Esophagus (tissue), 2 donors: ENCODE measurements around the gene C19orf85. TPM values are rescaled to one million over a fixed set of nuclear protein-coding genes. Genes with fewer than 3 reads are reported as not detected.

ENCODE experiments used
- H3K27ac ChIP-seq, 2 donors: one replicate each; pipeline ENCODE4 v1.5.1; 2013; ENCODE audit warnings: low read depth in 2 of 2, mild to moderate bottlenecking in 2 of 2, inconsistent platforms in 1 of 2, low read length in 1 of 2, moderate library complexity in 1 of 2
- H3K27me3 ChIP-seq, 2 donors: one replicate each; pipeline ENCODE4 v1.6.1; 2013; ENCODE audit warnings: low read length in 2 of 2, control low read depth in 1 of 2, mild to moderate bottlenecking in 1 of 2; ENCODE audit not compliant: insufficient read depth in 2 of 2, control insufficient read depth in 1 of 2
- H3K36me3 ChIP-seq, 2 donors: one replicate each; pipeline ENCODE4 v1.6.1; 2013; ENCODE audit warnings: low read length in 1 of 2; ENCODE audit not compliant: control insufficient read depth in 2 of 2, insufficient read depth in 2 of 2
- H3K4me1 ChIP-seq, 2 donors: one replicate each; pipeline ENCODE4 v1.6.1; 2013; ENCODE audit warnings: low read length in 1 of 2; ENCODE audit not compliant: control insufficient read depth in 2 of 2, insufficient read depth in 2 of 2
- H3K4me3 ChIP-seq, 2 donors: one replicate each; pipeline ENCODE4 v1.5.1; 2013; ENCODE audit warnings: low read length in 2 of 2, mild to moderate bottlenecking in 2 of 2, low read depth in 1 of 2, moderate library complexity in 1 of 2
- H3K9me3 ChIP-seq, 2 donors: one replicate each; pipeline ENCODE4 v1.6.1; 2013; ENCODE audit warnings: mild to moderate bottlenecking in 2 of 2, low read depth in 1 of 2, low read length in 1 of 2, moderate library complexity in 1 of 2; ENCODE audit not compliant: control insufficient read depth in 2 of 2, insufficient read depth in 1 of 2
- WGBS, 2 donors: extraction: QIAGEN DNeasy Blood & Tissue Kit; methylation state at CpG; one replicate each; pipeline ENCODE4 v1.1.7; 2013; 5-methylcytosine and 5-hydroxymethylcytosine counted together
- polyA plus RNA-seq, 2 donors: library from polyadenylated mRNA; stranded (reverse); fragments of 200-250 nt; gene quantifications; one replicate each; pipeline ENCODE4 v1.2.3, GENCODE V29; 2013
- donor health status: healthy with polysubstance abuse.
- donor health status: Bipolar disorder and iron deficiency.

Gene C19orf85
- polyA plus RNA-seq, 2 donors = 0.04 TPM; not detected in 1

DNA sequence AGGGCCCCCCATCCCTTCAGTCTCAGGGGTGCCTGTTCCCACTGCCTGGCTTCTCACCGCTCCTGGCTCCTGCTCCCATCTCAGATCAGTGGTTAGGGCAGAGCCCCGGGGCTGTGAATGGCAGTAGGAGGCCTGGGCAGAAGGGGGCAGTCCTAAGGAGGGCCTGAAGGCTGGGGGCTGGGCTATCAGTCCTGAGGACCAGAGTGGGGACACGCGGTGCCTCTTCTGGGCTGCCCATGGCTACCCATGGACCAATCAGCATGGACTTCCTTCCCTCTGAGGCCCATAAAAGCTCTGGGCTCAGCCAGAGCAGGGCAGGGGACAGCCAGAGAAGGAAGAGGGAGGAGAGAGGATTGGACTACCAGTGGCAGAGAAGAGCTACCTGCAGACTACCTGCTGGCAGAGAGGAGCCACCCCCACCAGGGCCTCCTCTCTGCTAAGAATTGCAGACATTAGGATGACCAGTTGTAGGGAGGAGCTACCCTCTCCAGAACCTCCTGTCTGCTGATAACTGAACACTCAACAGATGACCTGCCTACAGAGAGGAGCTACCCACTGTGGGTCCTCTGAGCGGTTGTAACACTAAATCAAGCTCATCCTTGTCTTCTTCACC, 44.8 kb downstream of the C19orf85 start:
- Histone ChIP-seq H3K4me1 (no peaks in the 10 kb centered on the region), H3K36me3 (no peaks in the 10 kb centered on the region), H3K27ac (no peak overlapping the region), H3K4me3 (no peak overlapping the region), H3K9me3 (no peaks in the 10 kb centered on the region), H3K27me3 (no peaks in the 10 kb centered on the region)
- WGBS, 2 donors = 79 to 83% methylated on average over 5 of the region's 5 CpGs

- no peaks in the 10 kb centered on the region for H3K27me3 ChIP-seq
- no peaks in the 10 kb centered on the region for H3K9me3 ChIP-seq
- no peaks in the 10 kb centered on the region for H3K4me1 ChIP-seq
- WGBS, 2 donors = 60 to 61% methylated on average over 5 of the region's 5 CpGs
- H3K27ac ChIP-seq = no peak overlapping the region
- H3K4me3 ChIP-seq = no peak overlapping the region
- no peaks in the 10 kb centered on the region for H3K36me3 ChIP-seq
Measured at GRCh38 chr19:55419103-55419502, 45.4 kb downstream of the C19orf85 start.

GRCh38 chr19:55418185-55418584, 46.4 kb downstream of the C19orf85 start:
- no peaks in the 10 kb centered on the region for H3K27me3 ChIP-seq
- H3K4me1 ChIP-seq = no peaks in the 10 kb centered on the region
- H3K36me3 ChIP-seq = no peaks in the 10 kb centered on the region
- H3K9me3 ChIP-seq = no peaks in the 10 kb centered on the region
- H3K27ac ChIP-seq = no peak overlapping the region
- no peak overlapping the region for H3K4me3 ChIP-seq
- WGBS, 2 donors = 15% methylated on average over 7 of the region's 7 CpGs

Other genes with a start within 250 kb of the C19orf85 start
- 1 to 10 TPM; 2.3 to 6.0 TPM for gene TMEM86B, start 236.0 kb downstream of the C19orf85 start, polyA plus RNA-seq
- gene PPP6R1, start 205.7 kb downstream of the C19orf85 start, polyA plus RNA-seq = 10 to 100 TPM; 29.8 to 30.6 TPM
- 10 to 100 TPM; 30.9 to 44.9 TPM for gene HSPBP1, start 184.6 kb downstream of the C19orf85 start, polyA plus RNA-seq
- gene BRSK1, start 180.8 kb downstream of the C19orf85 start, polyA plus RNA-seq = 1 to 10 TPM in 1 of 2 donors, under 1 TPM in 1; 0.96 to 1.0 TPM
- under 1 TPM in 1 of 2 donors, not detected in 1; 0.12 TPM for gene TMEM150B, start 139.4 kb downstream of the C19orf85 start, polyA plus RNA-seq
- 1 to 10 TPM; 5.0 to 9.4 TPM for gene KMT5C, start 124.9 kb downstream of the C19orf85 start, polyA plus RNA-seq
- gene COX6B2, start 110.0 kb downstream of the C19orf85 start, polyA plus RNA-seq = under 1 TPM; 0.48 to 0.53 TPM
- gene GARIN5B, start 101.5 kb downstream of the C19orf85 start, polyA plus RNA-seq = not detected
- gene IL11, start 94.3 kb downstream of the C19orf85 start, polyA plus RNA-seq = under 1 TPM; 0.47 to 0.51 TPM
- gene TMEM190, start 87.9 kb downstream of the C19orf85 start, polyA plus RNA-seq = not detected
- gene TMEM238, start 80.5 kb downstream of the C19orf85 start, polyA plus RNA-seq = under 1 TPM; 0.49 to 0.98 TPM
- gene RPL28, start 78.8 kb downstream of the C19orf85 start, polyA plus RNA-seq = 1,000 to 10,000 TPM; 2,179 to 2,435 TPM
- gene UBE2S, start 57.0 kb downstream of the C19orf85 start, polyA plus RNA-seq = 10 to 100 TPM; 12.8 to 24.1 TPM
- under 1 TPM in 1 of 2 donors, not detected in 1; 0.01 TPM for gene SHISA7, start 21.5 kb downstream of the C19orf85 start, polyA plus RNA-seq
- 10 to 100 TPM; 38.6 to 95.2 TPM for gene ISOC2, start 3.1 kb downstream of the C19orf85 start, polyA plus RNA-seq
- gene ZNF628, start 11.9 kb upstream of the C19orf85 start, polyA plus RNA-seq = 1 to 10 TPM; 3.8 to 7.0 TPM
- 1 to 10 TPM; 4.2 to 6.8 TPM for gene NAT14, start 20.4 kb upstream of the C19orf85 start, polyA plus RNA-seq
- gene SSC5D, start 23.7 kb upstream of the C19orf85 start, polyA plus RNA-seq = 1 to 10 TPM in 1 of 2 donors, under 1 TPM in 1; 0.92 to 1.0 TPM
- gene SBK2, start 72.4 kb upstream of the C19orf85 start, polyA plus RNA-seq = not detected
- gene SBK3, start 80.8 kb upstream of the C19orf85 start, polyA plus RNA-seq = under 1 TPM; 0.09 to 0.18 TPM
- 1 to 10 TPM; 3.4 to 4.4 TPM for gene ZNF579, start 116.1 kb upstream of the C19orf85 start, polyA plus RNA-seq
- gene FIZ1, start 134.8 kb upstream of the C19orf85 start, polyA plus RNA-seq = 10 to 100 TPM in 1 of 2 donors, 1 to 10 TPM in 1; 7.2 to 10.9 TPM
- gene ZNF524, start 135.5 kb upstream of the C19orf85 start, polyA plus RNA-seq = 10 to 100 TPM; 24.6 to 30.5 TPM
- gene ZNF865, start 140.9 kb upstream of the C19orf85 start, polyA plus RNA-seq = 1 to 10 TPM; 4.3 to 5.9 TPM
- gene ZNF784, start 159.8 kb upstream of the C19orf85 start, polyA plus RNA-seq = 1 to 10 TPM; 5.2 to 5.9 TPM
- 10 to 100 TPM; 12.8 to 14.2 TPM for gene ZNF580, start 176.3 kb upstream of the C19orf85 start, polyA plus RNA-seq
- gene ZNF581, start 178.9 kb upstream of the C19orf85 start, polyA plus RNA-seq = 10 to 100 TPM; 10.3 to 16.6 TPM
- 1 to 10 TPM; 5.6 to 9.1 TPM for gene CCDC106, start 183.5 kb upstream of the C19orf85 start, polyA plus RNA-seq
- 100 to 1,000 TPM; 110 to 120 TPM for gene U2AF2, start 190.3 kb upstream of the C19orf85 start, polyA plus RNA-seq
- gene EPN1, start 210.5 kb upstream of the C19orf85 start, polyA plus RNA-seq = 10 to 100 TPM; 79.1 to 83.0 TPM